ENCODE measurements around the gene HDC. TPM values are rescaled to one million over a fixed set of nuclear protein-coding genes. Genes with fewer than 3 reads are reported as not detected.

HDC gene
- total and polyA plus RNA-seq, 9 donors: 0.29 to 1.6 (median 0.62) TPM

DNA sequence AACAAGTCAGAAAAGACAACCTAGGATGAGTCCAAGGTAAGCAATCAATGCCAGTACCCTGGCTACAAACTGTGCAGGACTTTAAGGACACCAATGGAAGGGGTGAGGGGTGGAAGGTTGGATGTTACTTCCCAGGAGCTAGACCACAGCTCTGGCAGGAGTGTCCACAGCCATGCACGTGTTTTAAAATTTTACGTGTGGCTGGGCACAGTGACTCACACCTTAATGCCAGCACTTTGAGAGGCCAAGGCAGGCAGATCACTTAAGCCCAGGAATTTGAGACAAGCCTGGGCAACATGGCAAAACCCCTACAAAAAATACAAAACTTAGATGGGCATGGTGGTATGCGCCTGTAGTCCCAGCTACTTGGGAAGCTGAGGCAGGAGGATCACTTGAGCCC lies 14.7 kb upstream of the HDC start:
- no peak overlapping the region for H3K27ac ChIP-seq (ENCODE audit: low read length)
- DNase-seq: no peak
- peaks cover 2% of the 10 kb centered on the region for H3K36me3 ChIP-seq (ENCODE audit: control insufficient read depth, insufficient read depth, low read length)
- H3K4me1 ChIP-seq (ENCODE audit: control insufficient read depth, insufficient read depth, low read length): no peaks in the 10 kb centered on the region
- no peaks in the 10 kb centered on the region for H3K9me3 ChIP-seq (replicated peaks; ENCODE audit: control insufficient read depth, low read depth, low read length)
- H3K4me3 ChIP-seq (ENCODE audit: low read length): no peak overlapping the region
- H3K27me3 ChIP-seq (ENCODE audit: control insufficient read depth, insufficient read depth, low read length): no peaks in the 10 kb centered on the region
- WGBS (ENCODE audit: insufficient coverage): 87% methylated on average over 3 of the region's 3 CpGs

DNA sequence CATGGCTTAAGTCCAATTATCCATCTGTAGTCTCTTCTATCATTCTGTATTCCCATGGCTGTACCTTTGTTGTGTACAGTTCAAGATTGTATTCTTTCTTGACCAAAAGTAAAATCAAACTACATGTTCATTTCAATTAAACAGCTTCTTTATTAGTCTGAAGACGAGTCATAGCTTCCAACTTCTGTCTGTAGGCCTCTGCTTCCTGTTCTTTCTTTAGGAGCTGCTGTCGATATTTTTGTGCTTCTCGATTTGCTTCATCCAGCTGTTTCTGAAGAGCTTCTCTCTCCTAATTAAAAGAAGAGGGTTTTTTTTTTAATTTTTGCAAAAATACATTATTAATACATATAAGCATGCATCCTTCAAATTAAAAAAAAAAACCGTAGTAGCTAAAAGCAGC lies 13.0 kb upstream of the HDC start:
- H3K4me1 ChIP-seq (ENCODE audit: control insufficient read depth, insufficient read depth, low read length): no peaks in the 10 kb centered on the region
- H3K27me3 ChIP-seq (ENCODE audit: control insufficient read depth, insufficient read depth, low read length): no peaks in the 10 kb centered on the region
- DNase-seq: peak; percentile 27
- no peaks in the 10 kb centered on the region for H3K9me3 ChIP-seq (replicated peaks; ENCODE audit: control insufficient read depth, low read depth, low read length)
- no CpG with 5 or more reads among the region's 4 CpGs for WGBS (ENCODE audit: insufficient coverage)
- no peaks in the 10 kb centered on the region for H3K36me3 ChIP-seq (ENCODE audit: control insufficient read depth, insufficient read depth, low read length)
- H3K4me3 ChIP-seq (ENCODE audit: low read length): no peak overlapping the region
- no peak overlapping the region for H3K27ac ChIP-seq (ENCODE audit: low read length)

DNA sequence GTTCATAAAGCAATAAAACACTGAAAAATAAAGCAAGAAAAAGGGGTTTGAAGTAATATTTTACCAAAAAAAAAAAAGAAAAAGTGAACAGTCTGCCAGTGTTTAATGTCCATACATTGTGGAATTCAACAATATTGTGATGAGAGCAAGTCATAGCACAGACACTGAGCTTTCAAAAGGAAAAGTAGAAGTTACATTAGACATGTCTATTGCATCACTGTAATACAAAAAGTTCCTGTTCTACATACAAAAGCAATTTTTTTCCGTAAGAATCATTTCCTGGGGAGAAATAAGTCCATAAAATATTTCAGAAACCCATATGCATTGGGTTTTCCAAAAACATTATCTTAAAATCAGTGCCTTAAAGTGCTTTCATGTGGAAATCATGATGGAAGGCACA lies 11.8 kb upstream of the HDC start:
- Histone ChIP-seq H3K27me3 (ENCODE audit: control insufficient read depth, insufficient read depth, low read length) (no peaks in the 10 kb centered on the region), H3K9me3 (replicated peaks; ENCODE audit: control insufficient read depth, low read depth, low read length) (no peaks in the 10 kb centered on the region), H3K36me3 (ENCODE audit: control insufficient read depth, insufficient read depth, low read length) (no peaks in the 10 kb centered on the region), H3K27ac (ENCODE audit: low read length) (no peak overlapping the region), H3K4me3 (ENCODE audit: low read length) (no peak overlapping the region), H3K4me1 (ENCODE audit: control insufficient read depth, insufficient read depth, low read length) (no peaks in the 10 kb centered on the region)
- peak; percentile 21 for DNase-seq
- no CpG with 5 or more reads among the region's 1 CpG for WGBS (ENCODE audit: insufficient coverage)

DNA sequence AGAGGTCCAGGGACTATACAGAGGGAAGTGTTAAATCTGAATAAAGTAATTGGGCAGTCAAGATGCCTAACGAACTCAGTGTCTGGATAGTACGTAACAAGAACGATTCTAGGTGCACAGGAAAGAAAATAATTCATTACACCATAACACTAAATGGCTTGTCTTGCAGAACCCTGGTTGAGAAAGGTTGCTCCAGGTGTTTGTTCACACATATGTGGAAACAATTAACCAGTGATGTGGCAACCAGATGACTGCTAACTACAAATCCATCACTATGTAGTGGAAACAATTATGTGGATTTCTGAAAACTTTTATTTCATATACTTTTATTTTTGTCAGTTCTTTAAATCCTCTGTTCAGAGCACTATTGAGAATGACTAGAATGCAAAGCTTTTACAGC lies 10.4 kb upstream of the HDC start:
- H3K27ac ChIP-seq (ENCODE audit: low read length): no peak overlapping the region
- H3K4me1 ChIP-seq (ENCODE audit: control insufficient read depth, insufficient read depth, low read length): no peaks in the 10 kb centered on the region
- H3K4me3 ChIP-seq (ENCODE audit: low read length): no peak overlapping the region
- H3K36me3 ChIP-seq (ENCODE audit: control insufficient read depth, insufficient read depth, low read length): no peaks in the 10 kb centered on the region
- no peak for DNase-seq
- no peaks in the 10 kb centered on the region for H3K27me3 ChIP-seq (ENCODE audit: control insufficient read depth, insufficient read depth, low read length)
- H3K9me3 ChIP-seq (replicated peaks; ENCODE audit: control insufficient read depth, low read depth, low read length): no peaks in the 10 kb centered on the region
- WGBS (ENCODE audit: insufficient coverage): no CpG with 5 or more reads among the region's 3 CpGs

DNA sequence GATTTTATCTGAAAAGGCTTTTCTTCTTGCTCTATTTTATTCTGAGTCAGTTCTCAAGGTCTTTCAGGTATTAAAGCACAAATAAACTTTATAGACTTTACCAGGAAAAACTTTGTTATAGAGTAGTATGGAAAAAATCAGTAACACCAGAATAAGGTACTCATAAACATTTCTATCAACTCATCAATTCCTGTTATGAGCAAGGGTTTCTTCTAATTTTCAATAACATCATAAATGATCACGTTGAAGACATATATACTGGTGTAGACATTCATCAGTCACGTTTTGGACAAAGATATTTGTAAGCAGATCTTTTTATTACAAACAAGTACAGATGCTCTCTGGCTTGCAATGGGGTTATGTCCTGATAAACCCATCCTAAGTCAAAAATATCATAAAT lies 9.6 kb upstream of the HDC start:
- H3K27me3 ChIP-seq (ENCODE audit: control insufficient read depth, insufficient read depth, low read length): no peaks in the 10 kb centered on the region
- no peaks in the 10 kb centered on the region for H3K36me3 ChIP-seq (ENCODE audit: control insufficient read depth, insufficient read depth, low read length)
- no peaks in the 10 kb centered on the region for H3K9me3 ChIP-seq (replicated peaks; ENCODE audit: control insufficient read depth, low read depth, low read length)
- WGBS (ENCODE audit: insufficient coverage): no CpG with 5 or more reads among the region's 2 CpGs
- DNase-seq: no peak
- no peak overlapping the region for H3K27ac ChIP-seq (ENCODE audit: low read length)
- no peaks in the 10 kb centered on the region for H3K4me1 ChIP-seq (ENCODE audit: control insufficient read depth, insufficient read depth, low read length)
- no peak overlapping the region for H3K4me3 ChIP-seq (ENCODE audit: low read length)

DNA sequence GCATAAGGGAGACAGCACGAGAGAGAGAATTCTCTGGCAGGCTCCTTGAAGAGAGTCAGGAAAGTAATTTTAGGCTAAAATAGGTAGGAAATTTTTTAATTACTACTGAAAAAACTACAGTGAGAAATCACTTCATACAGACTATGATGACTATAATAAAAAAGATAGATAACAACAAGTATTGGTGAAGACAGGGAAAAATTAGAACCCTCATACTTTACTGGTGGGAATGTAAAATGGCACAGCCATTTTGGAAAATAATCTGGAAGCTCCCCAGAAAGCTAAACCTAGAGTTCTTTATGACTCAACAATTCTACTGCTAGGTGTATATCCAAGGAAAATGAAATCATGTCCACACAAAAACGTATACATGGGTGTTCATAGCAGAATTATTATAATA lies 2.1 kb upstream of the HDC start:
- H3K27ac ChIP-seq (ENCODE audit: low read length): no peak overlapping the region
- H3K9me3 ChIP-seq (replicated peaks; ENCODE audit: control insufficient read depth, low read depth, low read length): peaks cover 3% of the 10 kb centered on the region
- no peaks in the 10 kb centered on the region for H3K4me1 ChIP-seq (ENCODE audit: control insufficient read depth, insufficient read depth, low read length)
- H3K27me3 ChIP-seq (ENCODE audit: control insufficient read depth, insufficient read depth, low read length): no peaks in the 10 kb centered on the region
- WGBS (ENCODE audit: insufficient coverage): no CpG with 5 or more reads among the region's 2 CpGs
- no peak for DNase-seq
- H3K36me3 ChIP-seq (ENCODE audit: control insufficient read depth, insufficient read depth, low read length): no peaks in the 10 kb centered on the region
- no peak overlapping the region for H3K4me3 ChIP-seq (ENCODE audit: low read length)

DNA sequence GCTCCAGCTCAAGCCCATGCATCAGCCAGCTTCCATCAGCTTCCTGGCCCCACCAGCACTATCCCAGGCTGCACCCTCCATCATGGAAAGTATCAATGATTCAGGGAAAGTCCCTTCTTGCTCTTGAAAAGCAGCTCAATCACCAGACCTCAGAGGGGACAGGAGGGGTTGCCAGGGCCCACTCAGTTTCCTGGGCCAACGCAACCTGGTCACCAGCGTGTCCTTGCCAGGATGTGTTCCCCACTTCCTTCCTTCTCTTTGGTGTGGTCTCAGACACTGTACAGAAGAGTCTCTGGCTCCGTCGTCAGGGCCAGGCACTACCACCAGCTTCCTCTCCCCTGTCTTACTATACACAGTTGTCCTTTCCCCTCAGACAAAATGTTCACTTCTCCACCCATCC lies 3.0 kb downstream of the HDC start:
- 75% methylated on average over 4 of the region's 4 CpGs for WGBS (ENCODE audit: insufficient coverage)
- no peak for DNase-seq
- Histone ChIP-seq H3K27me3 (ENCODE audit: control insufficient read depth, insufficient read depth, low read length) (no peaks in the 10 kb centered on the region), H3K9me3 (replicated peaks; ENCODE audit: control insufficient read depth, low read depth, low read length) (peaks cover 3% of the 10 kb centered on the region), H3K36me3 (ENCODE audit: control insufficient read depth, insufficient read depth, low read length) (no peaks in the 10 kb centered on the region), H3K27ac (ENCODE audit: low read length) (no peak overlapping the region), H3K4me3 (ENCODE audit: low read length) (no peak overlapping the region), H3K4me1 (ENCODE audit: control insufficient read depth, insufficient read depth, low read length) (no peaks in the 10 kb centered on the region)

DNA sequence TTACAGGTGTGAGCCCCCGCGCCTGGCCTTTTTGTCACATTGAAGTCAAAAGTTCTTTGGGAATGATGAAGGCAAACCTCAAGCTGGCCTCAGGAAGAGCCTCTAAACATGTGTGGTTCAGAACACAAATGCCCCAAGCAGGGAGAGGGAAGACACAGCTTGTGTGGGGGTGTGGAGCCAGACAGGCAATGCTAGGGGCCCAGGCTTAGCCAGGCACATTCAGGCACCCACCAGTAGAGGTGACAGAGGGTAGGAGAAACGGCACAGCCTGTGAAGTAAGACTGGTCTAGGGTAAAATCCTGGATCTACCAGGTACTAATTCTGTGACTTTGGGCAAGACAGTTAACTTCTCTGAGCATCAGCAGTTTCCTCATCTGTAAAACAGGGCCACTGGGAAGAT lies 3.5 kb downstream of the HDC start:
- H3K4me1 ChIP-seq (ENCODE audit: control insufficient read depth, insufficient read depth, low read length): no peaks in the 10 kb centered on the region
- 96% methylated on average over 3 of the region's 3 CpGs for WGBS (ENCODE audit: insufficient coverage)
- DNase-seq: no peak
- H3K36me3 ChIP-seq (ENCODE audit: control insufficient read depth, insufficient read depth, low read length): no peaks in the 10 kb centered on the region
- no peak overlapping the region for H3K27ac ChIP-seq (ENCODE audit: low read length)
- no peaks in the 10 kb centered on the region for H3K27me3 ChIP-seq (ENCODE audit: control insufficient read depth, insufficient read depth, low read length)
- no peaks in the 10 kb centered on the region for H3K9me3 ChIP-seq (replicated peaks; ENCODE audit: control insufficient read depth, low read depth, low read length)
- no peak overlapping the region for H3K4me3 ChIP-seq (ENCODE audit: low read length)

DNA sequence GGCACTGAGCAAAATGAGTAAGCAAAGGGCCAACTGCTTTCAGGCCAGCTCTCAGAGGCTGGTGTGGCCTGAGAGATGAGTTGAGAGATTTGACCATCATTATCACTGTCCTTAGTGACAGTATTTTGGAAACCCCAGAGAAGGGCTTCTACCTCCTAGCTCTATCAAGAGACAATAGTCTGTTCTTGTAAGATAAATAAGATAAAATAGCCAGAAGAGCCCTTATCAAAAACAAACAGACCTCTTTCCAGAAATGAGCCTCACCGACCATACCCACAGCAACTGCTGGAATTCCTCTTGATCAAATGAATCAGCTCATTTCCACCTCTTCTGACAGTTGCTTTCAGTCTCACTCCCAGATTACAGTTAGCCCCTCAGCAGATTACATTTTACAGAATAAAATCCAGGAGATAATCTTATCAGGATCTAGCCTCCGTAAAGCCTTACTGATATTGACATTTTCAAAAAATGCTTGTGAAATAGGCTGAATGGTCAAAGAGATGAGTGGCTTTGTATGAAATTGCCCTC lies 4.5 kb downstream of the HDC start:
- 62% methylated on average over 1 of the region's 2 CpGs for WGBS (ENCODE audit: insufficient coverage)
- Histone ChIP-seq H3K27me3 (ENCODE audit: control insufficient read depth, insufficient read depth, low read length) (no peaks in the 10 kb centered on the region), H3K4me1 (ENCODE audit: control insufficient read depth, insufficient read depth, low read length) (no peaks in the 10 kb centered on the region), H3K36me3 (ENCODE audit: control insufficient read depth, insufficient read depth, low read length) (no peaks in the 10 kb centered on the region), H3K27ac (ENCODE audit: low read length) (no peak overlapping the region), H3K9me3 (replicated peaks; ENCODE audit: control insufficient read depth, low read depth, low read length) (no peaks in the 10 kb centered on the region), H3K4me3 (ENCODE audit: low read length) (no peak overlapping the region)
- DNase-seq: no peak

DNA sequence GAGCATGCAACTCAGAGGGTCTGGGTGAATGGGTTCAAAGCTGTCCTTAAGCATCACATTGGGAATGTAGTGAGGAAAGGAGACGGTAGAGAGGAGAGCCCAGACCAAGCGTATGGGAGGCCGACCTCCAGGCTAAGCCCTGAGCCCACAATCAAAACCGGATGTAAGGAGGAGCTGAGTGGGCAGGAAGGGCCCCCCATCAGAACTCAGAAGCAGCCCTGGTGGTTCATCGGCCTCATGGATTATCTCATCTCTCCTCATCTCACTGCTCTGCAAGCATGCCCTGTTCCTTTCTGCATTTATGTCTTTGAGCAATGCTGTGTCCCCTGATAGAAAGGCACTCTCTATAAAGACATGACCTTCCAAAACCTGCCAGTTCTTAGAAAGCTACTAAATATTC lies 6.2 kb downstream of the HDC start:
- WGBS (ENCODE audit: insufficient coverage): 59% methylated on average over 4 of the region's 5 CpGs
- DNase-seq: no peak
- no peaks in the 10 kb centered on the region for H3K4me1 ChIP-seq (ENCODE audit: control insufficient read depth, insufficient read depth, low read length)
- H3K4me3 ChIP-seq (ENCODE audit: low read length): no peak overlapping the region
- no peak overlapping the region for H3K27ac ChIP-seq (ENCODE audit: low read length)
- H3K36me3 ChIP-seq (ENCODE audit: control insufficient read depth, insufficient read depth, low read length): no peaks in the 10 kb centered on the region
- H3K27me3 ChIP-seq (ENCODE audit: control insufficient read depth, insufficient read depth, low read length): no peaks in the 10 kb centered on the region
- no peaks in the 10 kb centered on the region for H3K9me3 ChIP-seq (replicated peaks; ENCODE audit: control insufficient read depth, low read depth, low read length)

DNA sequence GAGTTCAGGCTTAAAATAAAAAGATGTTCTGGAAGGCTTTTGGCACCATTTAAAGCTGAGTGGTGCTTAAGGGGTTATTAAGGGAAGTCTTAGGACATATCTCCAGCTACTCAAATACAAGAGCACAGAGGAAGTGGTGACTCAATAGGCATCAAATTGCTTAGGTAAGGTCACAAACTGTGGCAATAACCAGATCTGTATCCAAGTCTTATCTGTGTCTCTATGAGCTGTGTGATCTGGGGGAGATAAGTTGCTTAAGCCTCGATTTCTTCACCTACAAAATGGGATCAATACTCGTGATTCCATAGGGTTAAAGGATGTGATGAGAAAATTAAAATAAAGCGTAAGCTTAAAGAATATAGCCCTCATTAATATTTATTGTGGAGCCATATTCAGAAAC lies 7.6 kb downstream of the HDC start:
- H3K36me3 ChIP-seq (ENCODE audit: control insufficient read depth, insufficient read depth, low read length): no peaks in the 10 kb centered on the region
- WGBS (ENCODE audit: insufficient coverage): no CpG with 5 or more reads among the region's 3 CpGs

More for the DNA sequence above, 7.6 kb downstream of the HDC start:
- no peaks in the 10 kb centered on the region for H3K27me3 ChIP-seq (ENCODE audit: control insufficient read depth, insufficient read depth, low read length)
- no peaks in the 10 kb centered on the region for H3K9me3 ChIP-seq (replicated peaks; ENCODE audit: control insufficient read depth, low read depth, low read length)
- no peak overlapping the region for H3K4me3 ChIP-seq (ENCODE audit: low read length)
- no peak for DNase-seq
- H3K4me1 ChIP-seq (ENCODE audit: control insufficient read depth, insufficient read depth, low read length): no peaks in the 10 kb centered on the region
- H3K27ac ChIP-seq (ENCODE audit: low read length): no peak overlapping the region
